K562 (cell line): ENCODE data around the gene RPP38. TPM values are rescaled to one million over a fixed set of nuclear protein-coding genes. Genes with fewer than 3 reads are reported as not detected.

Source experiments
- ARID2 ChIP-seq: fragments of 450-650 bp; IDR thresholded peaks from 2 replicates; pipeline ENCODE4 v1.6.1; 2017; ENCODE audit warnings: antibody characterized with exemption, mild to moderate bottlenecking
- BHLHE40 ChIP-seq: IDR thresholded peaks from 2 replicates; pipeline ENCODE4 v1.6.1; 2011; ENCODE audit warnings: low read length, improper control_type of control experiment
- CBX2 ChIP-seq: fragments of 200-600 bp; sonication (generic); IDR thresholded peaks from one replicate; pipeline ENCODE4 v1.6.1; 2012; ENCODE audit warnings: mild to moderate bottlenecking, low read length, inconsistent platforms; ENCODE audit not compliant: insufficient read depth, poor library complexity, severe bottlenecking
- CTCFL ChIP-seq: IDR thresholded peaks from 2 replicates; pipeline ENCODE4 v1.6.1; 2011; ENCODE audit warnings: borderline replicate concordance, low read depth, mild to moderate bottlenecking, moderate library complexity, low read length; ENCODE audit not compliant: insufficient read depth, poor library complexity, severe bottlenecking
- DIDO1 ChIP-seq: fragments of 450-650 bp; IDR thresholded peaks from 2 replicates; pipeline ENCODE4 v1.6.1; 2016; ENCODE audit warnings: low read depth, missing biosample characterization, missing genetic modification characterization
- HCFC1 ChIP-seq: IDR thresholded peaks from 2 replicates; pipeline ENCODE4 v1.6.1; 2012; ENCODE audit warnings: low read depth, low read length, improper control_type of control experiment
- MIER1 ChIP-seq: fragments of 450-650 bp; IDR thresholded peaks from 2 replicates; pipeline ENCODE4 v1.6.1; 2016; ENCODE audit warnings: antibody characterized with exemption, mild to moderate bottlenecking, low read depth
- MYNN ChIP-seq, 2 experiments: sonication (generic); formaldehyde crosslinking in 1 of 2; IDR thresholded peaks; 2 replicates each; pipeline versions ENCODE4 v1.5.0 to v1.6.1; 2016 to 2020; ENCODE audit warnings: antibody characterized with exemption in 1 of 2, missing genetic modification reagents in 1 of 2
- NFXL1 ChIP-seq: fragments of 450-650 bp; formaldehyde crosslinking; IDR thresholded peaks from 2 replicates; pipeline ENCODE4 v1.4.0; 2021; ENCODE audit warnings: mild to moderate bottlenecking
- RBM34 ChIP-seq: fragments of 200-400 bp; formaldehyde crosslinking; IDR thresholded peaks from 2 replicates; pipeline ENCODE4 v1.6.1; 2018; ENCODE audit warnings: low read length, borderline replicate concordance; ENCODE audit not compliant: insufficient read depth
- RFX1 ChIP-seq: fragments of 450-650 bp; IDR thresholded peaks from 2 replicates; pipeline ENCODE4 v1.6.1; 2016; ENCODE audit warnings: mild to moderate bottlenecking, moderate library complexity
- SRSF7 ChIP-seq: fragments of 200-400 bp; formaldehyde crosslinking; optimal IDR thresholded peaks from 2 replicates; pipeline ENCODE3; 2017; ENCODE audit warnings: mild to moderate bottlenecking, low read depth, low read length
- TAF1 ChIP-seq: IDR thresholded peaks from 2 replicates; pipeline ENCODE4 v1.6.1; 2011; ENCODE audit warnings: mild to moderate bottlenecking, low read length, moderate library complexity; ENCODE audit not compliant: insufficient read depth, control insufficient read depth, severe bottlenecking; ENCODE audit errors: extremely low read depth
- ZNF316 ChIP-seq: fragments of 450-650 bp; IDR thresholded peaks from 2 replicates; pipeline ENCODE4 v1.6.1; 2016
- ZNF589 ChIP-seq: fragments of 200-800 bp; sonication (Bioruptor generic); IDR thresholded peaks from 2 replicates; pipeline ENCODE4 v1.6.1; 2016; ENCODE audit warnings: low read depth, missing genetic modification characterization, missing compliant biosample characterization
- ZNF778 ChIP-seq: fragments of 450-650 bp; formaldehyde crosslinking; IDR thresholded peaks from 2 replicates; pipeline ENCODE4 v1.4.0; 2020; ENCODE audit warnings: mild to moderate bottlenecking, moderate library complexity
- ZNF780A ChIP-seq: fragments of 250-450 bp; sonication (Bioruptor Pico); IDR thresholded peaks from 2 replicates; pipeline ENCODE4 v1.5.0; 2021; ENCODE audit warnings: mild to moderate bottlenecking
- polyA plus RNA-seq, 8 experiments: library from polyadenylated mRNA; depleted of rRNA in 4 of 8; stranded (reverse) in 5 of 8; unstranded in 3 of 8; fragments of >200 nt; fragmentation: Nextera tagmentation in 2 of 8; fragmentation: Illumina TruSeq in 1 of 8; extraction: Ambion mirVana in 2 of 8; extraction: Trizol in 1 of 8; gene quantifications; 2 replicates each; pipeline versions ENCODE4 v1.2.1 to v1.2.3, GENCODE V29; 2011 to 2014; ENCODE audit warnings: inconsistent platforms in 1 of 8, missing spikeins in 1 of 8
- total RNA-seq, 7 experiments: library from RNA; depleted of rRNA in 6 of 7; stranded (reverse); fragments of >200 nt in 6 of 7; fragmentation: Illumina TruSeq in 2 of 7; extraction: Trizol in 2 of 7; gene quantifications; 2 replicates each; pipeline versions ENCODE4 v1.2.1 to v1.2.3, GENCODE V29; 2011 to 2021; ENCODE audit warnings: low replicate concordance in 1 of 7
- TF ChIP-seq, protein P1 (sequence below): sonication (generic); formaldehyde crosslinking; IDR thresholded peaks from 2 replicates; pipeline ENCODE4 v1.8.0; 2022; ENCODE audit warnings: mild to moderate bottlenecking, low read depth, missing genetic modification reagents
- TF ChIP-seq, protein P2 (sequence below): fragments of 250-450 bp; sonication (Bioruptor Pico); IDR thresholded peaks from 2 replicates; pipeline ENCODE4 v1.5.0; 2020; ENCODE audit warnings: mild to moderate bottlenecking, borderline replicate concordance

The RPP38 gene
- total and polyA plus RNA-seq, 9 of the 15 experiments (the other 6 are each of a cell fraction or from before 2014, with no cell fraction given), result 26.3 to 58.6 (median 33.8) TPM

DNA sequence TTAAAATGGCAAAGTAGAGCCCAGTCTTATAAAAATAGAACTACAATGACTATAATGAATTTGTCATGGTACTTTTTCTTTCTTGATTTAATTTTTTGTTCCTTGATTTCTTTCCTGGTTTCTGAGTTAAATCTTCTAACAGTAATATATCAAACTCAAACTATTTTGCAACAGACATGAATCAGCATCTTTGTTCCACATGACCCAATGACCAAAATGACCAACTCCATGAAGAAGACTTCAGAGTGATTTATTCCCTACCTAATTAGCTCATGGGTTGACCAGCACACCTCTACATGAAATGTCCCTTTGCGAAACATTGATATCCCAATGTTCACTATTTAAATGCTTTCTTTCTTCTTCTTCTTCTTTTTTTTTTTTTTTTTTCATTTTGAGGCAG, 40.5 kb downstream of the RPP38 start (continued):
- TF ChIP-seq, protein P1, sequence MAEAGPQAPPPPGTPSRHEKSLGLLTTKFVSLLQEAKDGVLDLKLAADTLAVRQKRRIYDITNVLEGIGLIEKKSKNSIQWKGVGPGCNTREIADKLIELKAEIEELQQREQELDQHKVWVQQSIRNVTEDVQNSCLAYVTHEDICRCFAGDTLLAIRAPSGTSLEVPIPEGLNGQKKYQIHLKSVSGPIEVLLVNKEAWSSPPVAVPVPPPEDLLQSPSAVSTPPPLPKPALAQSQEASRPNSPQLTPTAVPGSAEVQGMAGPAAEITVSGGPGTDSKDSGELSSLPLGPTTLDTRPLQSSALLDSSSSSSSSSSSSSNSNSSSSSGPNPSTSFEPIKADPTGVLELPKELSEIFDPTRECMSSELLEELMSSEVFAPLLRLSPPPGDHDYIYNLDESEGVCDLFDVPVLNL (CRISPR knock-in tag), result no peak
- TF ChIP-seq TAF1 (no peak), MYNN (IDR thresholded peaks at IDR 0.05) (no peak), MYNN (CRISPR knock-in tag; IDR thresholded peaks at IDR 0.05) (no peak), MIER1 (no peak), SRSF7 (no peak), RBM34 (no peak), ARID2 (no peak), DIDO1 (tag) (no peak), CBX2 (no peak), ZNF316 (peak; percentile 79), HCFC1 (no peak), CTCFL (no peak), NFXL1 (CRISPR knock-in tag) (no peak), BHLHE40 (no peak), ZNF778 (CRISPR knock-in tag) (no peak), ZNF589 (CRISPR knock-in tag) (no peak), RFX1 (no peak), ZNF780A (CRISPR knock-in tag) (no peak)
- TF ChIP-seq, protein P2, sequence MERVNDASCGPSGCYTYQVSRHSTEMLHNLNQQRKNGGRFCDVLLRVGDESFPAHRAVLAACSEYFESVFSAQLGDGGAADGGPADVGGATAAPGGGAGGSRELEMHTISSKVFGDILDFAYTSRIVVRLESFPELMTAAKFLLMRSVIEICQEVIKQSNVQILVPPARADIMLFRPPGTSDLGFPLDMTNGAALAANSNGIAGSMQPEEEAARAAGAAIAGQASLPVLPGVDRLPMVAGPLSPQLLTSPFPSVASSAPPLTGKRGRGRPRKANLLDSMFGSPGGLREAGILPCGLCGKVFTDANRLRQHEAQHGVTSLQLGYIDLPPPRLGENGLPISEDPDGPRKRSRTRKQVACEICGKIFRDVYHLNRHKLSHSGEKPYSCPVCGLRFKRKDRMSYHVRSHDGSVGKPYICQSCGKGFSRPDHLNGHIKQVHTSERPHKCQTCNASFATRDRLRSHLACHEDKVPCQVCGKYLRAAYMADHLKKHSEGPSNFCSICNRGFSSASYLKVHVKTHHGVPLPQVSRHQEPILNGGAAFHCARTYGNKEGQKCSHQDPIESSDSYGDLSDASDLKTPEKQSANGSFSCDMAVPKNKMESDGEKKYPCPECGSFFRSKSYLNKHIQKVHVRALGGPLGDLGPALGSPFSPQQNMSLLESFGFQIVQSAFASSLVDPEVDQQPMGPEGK (CRISPR knock-in tag), result no peak
